ENCODE results near the gene SLC25A42. TPM values are rescaled to one million over a fixed set of nuclear protein-coding genes. Genes with fewer than 3 reads are reported as not detected.
"Not testable (repeated sequence)": the region's sequence is repeated elsewhere in the genome, so short reads cannot be mapped to it uniquely, and the experiment has no call there.

SLC25A42 gene
- total RNA-seq, 1 donor from 2014 or later: 1.3 TPM

DNA sequence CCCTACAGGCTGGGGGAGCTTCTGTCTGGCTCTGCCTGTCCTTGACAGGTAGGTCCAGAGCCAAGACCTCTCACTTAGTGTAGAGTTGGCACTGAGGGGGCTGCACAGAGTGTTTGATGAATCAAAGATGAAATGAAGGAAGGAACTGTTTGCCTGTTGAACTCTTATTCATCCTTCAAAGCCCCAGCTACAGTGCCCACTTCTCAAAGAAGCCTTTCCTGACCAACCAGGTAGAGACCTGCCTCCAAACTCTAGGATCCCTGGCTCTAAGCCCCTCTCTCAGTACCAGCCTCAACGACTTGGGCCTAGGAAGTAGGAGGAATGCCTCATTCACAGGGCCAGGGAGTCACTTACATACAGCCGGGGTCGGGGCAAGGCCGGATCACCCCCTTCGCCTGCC lies 83.5 kb downstream of the SLC25A42 start:
- TF ChIP-seq, protein P1, sequence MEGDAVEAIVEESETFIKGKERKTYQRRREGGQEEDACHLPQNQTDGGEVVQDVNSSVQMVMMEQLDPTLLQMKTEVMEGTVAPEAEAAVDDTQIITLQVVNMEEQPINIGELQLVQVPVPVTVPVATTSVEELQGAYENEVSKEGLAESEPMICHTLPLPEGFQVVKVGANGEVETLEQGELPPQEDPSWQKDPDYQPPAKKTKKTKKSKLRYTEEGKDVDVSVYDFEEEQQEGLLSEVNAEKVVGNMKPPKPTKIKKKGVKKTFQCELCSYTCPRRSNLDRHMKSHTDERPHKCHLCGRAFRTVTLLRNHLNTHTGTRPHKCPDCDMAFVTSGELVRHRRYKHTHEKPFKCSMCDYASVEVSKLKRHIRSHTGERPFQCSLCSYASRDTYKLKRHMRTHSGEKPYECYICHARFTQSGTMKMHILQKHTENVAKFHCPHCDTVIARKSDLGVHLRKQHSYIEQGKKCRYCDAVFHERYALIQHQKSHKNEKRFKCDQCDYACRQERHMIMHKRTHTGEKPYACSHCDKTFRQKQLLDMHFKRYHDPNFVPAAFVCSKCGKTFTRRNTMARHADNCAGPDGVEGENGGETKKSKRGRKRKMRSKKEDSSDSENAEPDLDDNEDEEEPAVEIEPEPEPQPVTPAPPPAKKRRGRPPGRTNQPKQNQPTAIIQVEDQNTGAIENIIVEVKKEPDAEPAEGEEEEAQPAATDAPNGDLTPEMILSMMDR (IDR thresholded peaks at IDR 0.05; ENCODE audit: insufficient read depth, low read length, severe bottlenecking): no peak
- no peak overlapping the region for H3K4me3 ChIP-seq (ENCODE audit: low read depth, low read length)
- peaks cover 5% of the 10 kb centered on the region for H3K36me3 ChIP-seq (ENCODE audit: control insufficient read depth, insufficient read depth, low read length)
- FAIRE-seq (no peak), DNase-seq (ENCODE audit: low read depth) (no peak)
- no peaks in the 10 kb centered on the region for H3K27me3 ChIP-seq (ENCODE audit: control insufficient read depth, insufficient read depth, low read length)

GRCh38 chr19:19148504-19148903 lies 84.7 kb downstream of the SLC25A42 start:
- FAIRE-seq; H3K36me3 ChIP-seq (ENCODE audit: control insufficient read depth, insufficient read depth, low read length); DNase-seq (ENCODE audit: low read depth); H3K27me3 ChIP-seq (ENCODE audit: control insufficient read depth, insufficient read depth, low read length); H3K4me3 ChIP-seq (ENCODE audit: low read depth, low read length): not testable (repeated sequence)

DNA sequence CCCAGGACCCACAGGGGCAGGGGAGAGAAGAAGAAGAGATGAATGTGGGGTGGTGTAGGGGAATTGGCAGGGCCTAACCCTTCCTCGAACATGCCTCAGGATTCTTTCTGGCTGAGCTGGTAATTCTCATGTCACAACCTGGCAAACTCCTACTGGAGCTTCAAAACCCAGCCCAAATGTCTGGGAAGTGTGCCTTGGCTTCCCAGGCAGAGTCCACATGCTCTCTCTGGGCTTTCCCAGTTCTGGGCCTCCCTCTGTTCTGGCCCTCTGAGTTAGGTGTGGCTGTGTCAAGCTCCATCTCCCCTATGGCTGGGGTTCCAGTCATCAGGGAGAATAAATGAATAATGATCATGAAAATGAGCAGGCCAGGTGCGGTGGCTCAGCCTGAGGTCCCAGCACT lies 85.6 kb downstream of the SLC25A42 start:
- no peak overlapping the region for H3K4me3 ChIP-seq (ENCODE audit: low read depth, low read length)
- DNase-seq (ENCODE audit: low read depth) (no peak), FAIRE-seq (no peak)
- H3K36me3 ChIP-seq (ENCODE audit: control insufficient read depth, insufficient read depth, low read length): peaks cover 5% of the 10 kb centered on the region
- TF ChIP-seq, protein P1 (IDR thresholded peaks at IDR 0.05; ENCODE audit: insufficient read depth, low read length, severe bottlenecking): no peak
- no peaks in the 10 kb centered on the region for H3K27me3 ChIP-seq (ENCODE audit: control insufficient read depth, insufficient read depth, low read length)

DNA sequence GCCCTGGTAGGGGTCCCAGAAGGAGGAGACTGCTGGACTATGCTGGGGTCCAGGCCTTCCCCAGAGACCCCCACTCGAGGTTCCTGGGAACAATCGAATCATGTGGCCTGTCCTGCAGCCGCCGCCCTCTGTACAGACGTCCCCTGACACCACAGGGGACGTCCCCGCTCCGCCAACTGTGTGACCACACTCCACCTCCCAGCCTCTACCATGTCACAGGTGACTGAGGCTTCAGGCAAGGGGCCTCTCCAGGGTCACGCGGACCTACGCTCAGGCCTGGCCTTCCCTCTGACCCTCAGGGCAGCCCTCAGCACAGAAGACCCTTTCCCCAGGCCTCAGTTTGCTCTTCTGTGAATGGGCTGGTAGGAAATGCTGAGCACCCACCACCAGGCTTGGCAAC lies 87.6 kb downstream of the SLC25A42 start:
- TF ChIP-seq, protein P1 (IDR thresholded peaks at IDR 0.05; ENCODE audit: insufficient read depth, low read length, severe bottlenecking): no peak
- Histone ChIP-seq H3K36me3 (ENCODE audit: control insufficient read depth, insufficient read depth, low read length) (peaks cover 5% of the 10 kb centered on the region), H3K27me3 (ENCODE audit: control insufficient read depth, insufficient read depth, low read length) (no peaks in the 10 kb centered on the region), H3K4me3 (ENCODE audit: low read depth, low read length) (no peak overlapping the region)
- DNase-seq (ENCODE audit: low read depth) (no peak), FAIRE-seq (no peak)

DNA sequence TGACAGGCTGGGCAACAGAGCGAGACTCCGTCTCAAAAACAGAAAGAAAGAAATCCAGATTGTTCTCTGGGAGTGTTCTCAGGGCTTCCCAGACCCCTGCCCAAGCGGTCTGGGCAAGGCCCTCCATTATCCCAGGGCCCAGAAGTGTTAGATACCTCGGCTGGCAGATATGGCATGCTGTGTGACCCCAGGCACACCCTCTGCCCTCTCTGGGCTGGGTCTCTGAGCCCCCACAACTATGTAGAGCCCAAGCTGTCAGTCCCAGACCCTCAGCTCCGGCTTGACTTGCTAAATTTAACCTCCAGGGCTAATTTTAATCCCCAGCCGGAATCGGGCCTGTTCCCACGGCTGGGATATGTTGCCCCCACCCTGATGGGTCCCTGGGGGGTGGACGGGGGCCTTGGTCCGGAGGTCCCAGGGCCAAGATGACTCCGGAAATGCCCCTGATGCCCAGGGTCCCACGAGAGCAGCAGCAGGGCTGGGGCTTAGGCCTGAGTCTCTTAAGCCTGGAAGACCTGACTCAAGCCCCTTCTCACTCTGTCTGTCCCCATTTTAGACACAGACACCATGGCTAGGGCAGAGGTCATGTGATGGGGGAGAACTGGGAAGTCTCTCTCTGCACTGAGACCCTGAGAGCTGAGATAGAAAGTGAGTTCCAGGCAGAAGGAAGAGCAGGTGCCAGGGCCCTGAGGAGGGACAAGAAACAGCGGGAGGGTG lies 89.0 kb downstream of the SLC25A42 start:
- Histone ChIP-seq H3K27me3 (ENCODE audit: control insufficient read depth, insufficient read depth, low read length) (no peaks in the 10 kb centered on the region), H3K4me3 (ENCODE audit: low read depth, low read length) (no peak overlapping the region), H3K36me3 (ENCODE audit: control insufficient read depth, insufficient read depth, low read length) (no peaks in the 10 kb centered on the region)
- DNase-seq (ENCODE audit: low read depth) (no peak), FAIRE-seq (no peak)
- TF ChIP-seq, protein P1 (IDR thresholded peaks at IDR 0.05; ENCODE audit: insufficient read depth, low read length, severe bottlenecking): no peak

GRCh38 chr19:19154768-19155494 lies 91.1 kb downstream of the SLC25A42 start:
- no peak for FAIRE-seq
- DNase-seq (ENCODE audit: low read depth): no peak
- Histone ChIP-seq H3K27me3 (ENCODE audit: control insufficient read depth, insufficient read depth, low read length) (no peaks in the 10 kb centered on the region), H3K36me3 (ENCODE audit: control insufficient read depth, insufficient read depth, low read length) (no peaks in the 10 kb centered on the region), H3K4me3 (ENCODE audit: low read depth, low read length) (no peak overlapping the region)
- TF ChIP-seq, protein P1 (IDR thresholded peaks at IDR 0.05; ENCODE audit: insufficient read depth, low read length, severe bottlenecking): no peak

Measured in bronchial epithelial cell (primary cell).